ENCODE data around the gene PARD3.
A peak's percentile ranks its signal among the peaks of the same experiment; 100 is the strongest.
"Not testable (repeated sequence)": the region's sequence is repeated elsewhere in the genome, so short reads cannot be mapped to it uniquely, and the experiment has no call there.

Gene PARD3

DNA sequence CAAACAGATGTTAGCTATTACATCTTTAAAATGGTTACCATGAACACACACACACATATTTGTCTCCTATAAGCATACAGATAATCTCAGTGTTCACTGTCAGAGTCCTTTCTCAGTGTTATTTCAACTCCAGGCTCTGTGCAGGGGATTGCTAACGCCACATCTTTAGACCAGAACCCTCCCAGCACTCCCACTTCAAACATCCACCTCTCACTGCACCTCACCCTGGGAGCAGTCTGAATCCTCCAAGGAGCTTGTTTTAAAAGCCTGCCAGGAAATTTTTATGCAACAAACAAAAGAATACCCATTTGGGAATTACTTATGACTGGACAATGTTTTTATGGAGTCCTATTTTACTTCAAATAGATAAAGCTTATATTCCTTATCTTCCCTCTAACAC is 107.4 kb downstream of the PARD3 start:
- DNase-seq = no peak

DNA sequence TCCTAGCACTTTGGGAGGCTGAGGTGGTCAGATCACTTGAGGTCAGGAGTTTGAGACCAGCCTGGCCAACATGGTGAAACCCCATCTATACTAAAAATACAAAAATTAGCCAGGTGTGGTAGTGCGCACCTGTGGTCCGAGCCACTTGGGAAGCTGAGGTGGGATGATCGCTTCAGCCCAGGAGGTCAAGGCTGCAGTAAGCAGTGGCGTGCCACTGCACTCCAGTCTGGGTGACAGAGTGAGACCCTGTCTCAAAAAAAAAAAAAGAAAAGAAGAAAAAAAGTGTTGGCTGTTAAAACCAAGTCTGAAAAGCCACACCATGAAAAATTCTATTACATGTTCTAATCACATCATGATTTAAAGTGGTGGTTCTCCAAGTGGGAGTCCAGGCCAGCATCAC is 108.1 kb downstream of the PARD3 start:
- not testable (repeated sequence) for DNase-seq

DNA sequence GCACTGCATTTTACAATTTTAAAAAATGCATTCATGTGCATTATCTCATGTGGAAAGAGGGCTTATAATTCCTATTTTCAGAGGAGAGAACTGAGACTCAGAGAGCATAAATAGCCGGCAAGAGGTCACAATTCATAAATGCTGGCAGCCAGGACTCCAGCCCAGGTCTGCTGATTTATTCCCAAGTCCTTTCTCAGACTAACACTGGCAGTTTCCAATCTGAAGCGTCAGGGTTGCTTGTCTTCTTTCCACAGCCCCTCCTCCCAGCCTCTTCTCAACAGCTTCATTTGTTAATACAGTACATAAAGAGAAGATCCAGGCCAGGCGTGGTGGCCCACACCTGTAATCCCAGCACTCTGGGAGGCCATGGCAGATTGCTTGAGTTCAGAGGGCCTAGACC is 108.9 kb downstream of the PARD3 start:
- no peak for DNase-seq

DNA sequence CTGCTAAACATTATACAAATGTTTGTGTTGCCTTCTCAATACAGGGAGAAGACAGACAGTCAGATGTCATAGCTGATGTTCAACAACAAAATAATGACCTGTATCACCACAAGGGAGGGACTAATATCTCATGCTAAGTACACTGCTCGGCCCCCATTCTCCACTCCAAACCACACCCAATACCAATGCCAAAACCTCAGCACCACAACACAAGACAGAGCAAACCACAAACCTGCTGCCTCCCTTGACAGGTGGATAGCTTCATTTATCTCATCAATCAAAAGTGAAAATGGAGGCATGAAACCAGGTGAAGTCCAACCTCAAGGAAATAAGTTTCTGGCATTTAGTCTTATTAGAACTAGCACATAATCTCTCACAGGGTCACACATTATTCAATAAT is 109.5 kb downstream of the PARD3 start:
- DNase-seq = no peak

DNA sequence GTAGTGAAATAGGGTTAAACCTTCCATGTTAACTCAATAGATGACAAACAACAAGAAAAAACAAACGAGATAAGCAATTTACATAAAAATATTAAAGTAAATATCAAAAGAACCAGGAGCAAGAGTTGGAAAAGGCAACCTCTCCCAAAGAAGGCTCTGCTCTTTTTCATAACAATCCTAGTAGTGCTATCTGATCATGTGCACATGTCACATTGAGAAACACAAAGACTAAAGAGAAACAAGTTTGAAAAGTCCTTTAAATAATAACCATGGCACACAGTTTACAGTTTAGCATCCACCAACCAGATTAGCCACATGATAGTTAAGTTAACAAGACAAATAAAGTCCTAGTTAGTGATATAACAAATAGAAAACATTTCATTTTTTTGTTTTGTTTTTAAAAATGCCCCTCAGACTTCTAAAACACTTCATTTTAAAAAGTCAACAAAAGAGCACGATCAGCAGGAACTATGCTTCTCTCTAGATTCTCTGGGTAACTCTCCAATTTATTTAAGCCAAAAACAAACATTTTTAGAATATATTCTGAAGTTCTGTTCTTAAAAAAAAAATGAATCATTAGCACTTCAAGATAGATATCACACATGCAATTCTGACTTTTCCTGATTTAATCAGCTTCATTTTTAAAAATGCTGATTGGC is 110.4 kb downstream of the PARD3 start:
- DNase-seq = no peak

DNA sequence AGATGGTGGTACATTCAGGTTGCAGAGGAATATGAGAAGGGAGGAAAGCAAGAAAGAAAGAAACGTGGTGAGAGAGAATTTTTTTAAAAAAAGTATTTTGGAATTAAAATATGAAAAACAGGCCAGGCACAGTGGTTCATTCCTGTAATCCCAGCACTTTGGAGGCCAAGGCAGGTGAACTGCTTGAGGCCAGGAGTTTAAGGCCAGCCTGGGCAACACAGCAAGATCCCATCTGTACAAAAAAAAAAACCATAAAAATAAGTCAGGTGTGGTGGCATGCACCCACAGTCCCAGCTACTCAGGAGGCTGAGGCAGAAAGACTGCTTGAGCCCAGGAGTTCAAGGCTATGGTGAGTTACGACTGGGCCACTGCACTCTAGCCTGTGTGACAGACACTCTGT is 112.1 kb downstream of the PARD3 start:
- no peak for DNase-seq

DNA sequence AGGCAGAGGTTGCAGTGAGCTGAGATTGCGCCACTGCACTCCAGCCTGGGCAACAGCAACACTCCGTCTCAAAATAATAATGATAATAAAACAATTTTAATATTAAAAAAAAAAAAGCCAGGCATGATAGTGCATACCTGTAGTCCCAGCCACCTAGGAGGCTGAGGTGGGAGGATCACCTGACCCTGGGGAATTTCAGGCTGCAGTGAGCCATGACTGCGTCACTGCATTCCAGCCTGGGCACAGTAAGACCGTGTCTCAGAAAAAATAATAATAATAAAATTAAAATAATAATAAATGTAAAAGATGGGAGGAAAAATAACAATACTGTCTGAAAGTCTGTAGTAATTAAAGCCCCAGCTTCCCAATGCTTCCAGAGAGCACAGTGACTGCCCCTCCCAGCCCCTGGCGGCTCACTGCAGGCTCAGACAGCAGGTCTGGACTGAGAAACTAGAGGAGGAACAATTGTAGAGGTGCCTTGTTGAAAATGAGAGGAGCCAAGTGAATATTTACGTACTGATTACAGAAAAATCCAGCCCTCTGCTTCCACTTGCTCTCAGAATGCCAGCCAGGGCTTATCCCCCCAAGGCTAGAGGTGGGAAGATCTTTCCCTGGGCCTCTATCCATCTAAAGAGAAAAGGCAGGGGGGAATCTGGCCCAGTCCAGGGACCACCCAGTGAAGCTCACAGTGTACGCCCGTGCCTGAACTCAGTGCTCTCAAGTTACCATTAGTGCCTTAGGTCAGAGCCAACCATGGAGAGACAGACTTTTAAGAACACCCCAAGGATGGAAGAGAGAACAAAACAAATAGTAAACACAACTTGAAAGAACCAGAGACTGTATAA is 112.8 kb downstream of the PARD3 start:
- no peak for DNase-seq

DNA sequence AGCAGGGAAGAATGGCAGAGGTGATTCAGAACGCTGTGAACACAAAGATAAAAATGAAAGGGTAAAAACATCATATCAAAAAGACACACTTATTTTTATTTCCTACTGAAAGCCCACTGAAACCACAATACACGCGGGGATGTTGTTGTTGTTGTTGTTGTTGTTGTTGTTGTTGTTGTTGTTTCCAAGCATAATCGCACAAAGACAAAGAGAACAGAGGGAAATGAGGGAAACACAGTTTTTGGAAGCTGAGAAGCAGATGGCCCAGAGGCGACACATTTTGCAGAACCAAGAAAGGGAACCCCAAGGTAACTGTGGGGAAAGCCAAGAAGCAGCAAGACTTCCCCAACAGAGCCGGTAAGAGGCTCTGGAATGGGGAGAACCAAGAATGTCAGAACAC is 113.9 kb downstream of the PARD3 start:
- no peak for DNase-seq

DNA sequence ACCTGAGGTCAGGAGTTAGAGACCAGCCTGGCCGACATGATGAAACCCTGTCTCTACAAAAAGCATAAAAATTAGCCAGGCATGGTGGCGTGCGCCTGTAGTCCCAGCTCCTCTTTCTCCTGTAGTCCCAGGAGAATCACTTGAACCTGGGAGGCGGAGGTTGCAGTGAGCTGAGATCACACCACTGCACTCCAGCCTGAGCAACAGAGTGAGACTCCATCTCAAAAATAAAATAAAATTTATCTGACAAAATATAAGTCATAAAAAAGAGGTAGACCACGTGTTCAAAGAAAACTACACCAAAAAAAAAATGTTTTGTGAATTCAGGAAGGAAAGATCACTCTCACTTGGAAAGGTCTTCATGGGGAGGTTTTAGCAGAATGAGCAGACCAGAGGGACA is 114.3 kb downstream of the PARD3 start:
- DNase-seq = not testable (repeated sequence)

DNA sequence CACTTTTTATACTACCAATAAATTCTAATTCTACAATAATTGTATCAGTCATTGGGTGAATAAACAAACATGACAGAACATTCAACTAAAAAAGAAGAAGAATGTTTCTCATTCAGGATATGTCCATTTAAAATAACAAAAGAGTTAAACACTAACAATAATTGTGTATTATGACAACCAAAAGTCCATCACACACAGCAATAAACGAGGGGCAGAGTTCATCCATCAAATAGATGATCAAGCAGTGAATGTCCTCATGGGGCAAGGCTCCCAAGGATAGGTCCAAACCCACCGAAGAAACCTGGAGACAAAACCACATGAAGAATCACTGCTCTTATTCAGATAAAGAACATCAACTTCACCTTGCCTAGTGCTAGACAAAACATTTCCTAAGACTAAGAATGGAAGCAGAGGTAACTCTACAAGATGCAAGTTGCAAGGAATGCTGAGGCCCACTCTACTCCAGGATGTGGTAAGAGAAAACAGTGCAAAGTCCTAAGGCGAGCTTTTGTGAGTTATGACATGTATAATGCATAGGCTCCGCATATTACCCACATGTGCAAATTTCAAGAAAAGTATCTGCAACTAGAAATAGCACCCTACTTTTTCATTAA is 115.1 kb downstream of the PARD3 start:
- DNase-seq = no peak

DNA sequence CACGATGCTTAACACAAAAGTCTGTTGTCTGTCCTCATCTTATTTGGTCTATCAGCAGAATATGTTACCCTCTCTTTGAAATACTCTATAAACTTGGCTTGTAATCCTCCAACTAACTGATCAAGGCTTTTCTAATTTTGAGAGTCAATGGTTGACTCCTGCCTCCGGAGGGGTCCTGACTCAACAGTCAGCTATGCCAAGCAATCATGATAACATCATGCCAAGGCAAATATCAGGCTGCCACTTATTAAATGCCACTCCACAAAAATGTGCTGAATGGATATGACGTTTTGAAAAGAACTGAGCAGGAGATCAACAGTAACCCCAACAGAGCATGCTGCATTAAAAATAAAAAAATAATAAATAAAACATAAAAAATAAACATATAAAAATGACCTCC is 116.1 kb downstream of the PARD3 start:
- peak in 1 of 2 experiments; percentile 20 for DNase-seq

DNA sequence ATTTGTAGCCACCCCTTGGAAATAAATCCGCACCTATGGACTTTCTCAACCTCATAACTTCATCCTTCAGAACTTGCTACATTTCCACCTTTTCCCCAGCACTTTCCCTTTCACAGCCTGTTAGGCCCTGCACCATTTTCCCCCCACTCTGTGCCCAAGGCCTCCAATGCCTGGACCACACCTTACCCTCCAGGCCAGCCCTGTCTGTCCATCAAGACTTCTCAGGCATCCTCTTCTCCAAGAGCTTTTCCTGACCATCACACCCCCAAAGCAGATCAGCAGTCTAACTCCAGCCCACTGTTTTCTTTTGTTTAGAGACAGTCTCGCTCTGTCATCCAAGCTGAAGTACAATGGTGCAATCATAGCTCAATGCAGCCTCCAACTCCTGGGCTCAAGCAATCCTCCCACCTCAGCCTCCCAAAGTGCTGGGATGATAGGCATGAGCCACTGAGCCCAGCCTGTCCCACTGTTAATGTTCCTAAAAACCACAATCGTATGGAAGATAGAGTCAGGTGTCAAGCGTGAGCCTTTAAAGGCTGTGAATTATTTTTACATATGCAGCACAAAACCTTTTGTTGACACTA is 116.8 kb downstream of the PARD3 start:
- DNase-seq = no peak

DNA sequence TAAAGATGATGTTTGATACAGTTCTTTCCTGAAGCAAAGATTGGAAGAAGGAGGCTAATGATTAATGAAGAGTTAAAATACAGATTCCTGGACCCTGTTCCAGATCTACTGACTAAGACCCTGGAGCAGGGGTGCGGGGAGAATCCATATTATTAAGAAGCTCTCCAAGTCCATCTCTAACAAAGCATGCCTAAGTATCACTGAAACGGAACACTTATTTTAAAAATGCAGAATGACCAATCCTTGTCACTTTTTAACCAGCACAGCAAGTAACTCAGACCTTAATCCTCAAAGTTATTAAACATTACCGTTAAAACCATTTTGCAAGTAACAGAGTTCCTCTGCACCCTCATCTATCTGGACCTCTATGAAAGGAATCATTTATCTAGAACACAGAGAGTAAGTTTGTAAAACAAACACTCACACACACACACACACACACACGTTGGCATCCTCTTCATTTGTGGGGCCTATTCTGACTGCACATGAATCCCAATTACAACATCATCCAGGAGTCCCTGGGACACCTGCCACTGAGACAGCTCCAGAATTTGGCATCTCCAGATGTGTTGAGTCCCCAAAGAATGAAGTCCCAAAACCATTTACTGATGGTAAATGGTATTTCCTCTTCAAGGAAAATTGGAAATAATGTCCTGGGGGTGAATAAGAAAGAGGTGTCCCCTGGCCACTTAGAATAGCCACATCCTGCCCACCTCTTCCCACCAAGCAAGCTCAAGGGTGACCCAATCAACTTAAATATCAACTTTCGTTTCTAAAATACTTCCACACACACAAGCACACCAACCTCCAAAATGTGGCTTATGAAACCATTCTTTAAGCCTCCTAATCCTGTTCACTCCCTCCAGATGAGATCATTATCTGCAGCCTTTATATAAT is 117.5 kb downstream of the PARD3 start:
- DNase-seq = no peak

DNA sequence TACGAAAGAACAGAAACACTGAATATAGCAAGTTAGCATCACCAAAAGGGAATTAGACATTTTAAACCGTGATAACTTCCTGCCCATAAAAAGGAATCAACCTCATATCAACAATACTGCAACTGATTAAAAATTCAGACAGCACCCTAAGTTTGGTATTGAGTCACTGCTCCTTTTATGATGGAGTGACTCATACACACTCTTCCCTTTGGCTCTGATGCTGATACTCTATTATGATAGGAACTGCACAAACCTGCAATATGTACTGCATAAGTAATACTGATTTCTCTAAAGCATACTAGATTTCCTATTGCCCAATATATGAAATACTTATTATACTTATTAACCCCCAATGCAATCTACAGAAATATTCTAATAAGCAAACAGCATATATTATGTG is 118.7 kb downstream of the PARD3 start:
- DNase-seq = no peak

DNA sequence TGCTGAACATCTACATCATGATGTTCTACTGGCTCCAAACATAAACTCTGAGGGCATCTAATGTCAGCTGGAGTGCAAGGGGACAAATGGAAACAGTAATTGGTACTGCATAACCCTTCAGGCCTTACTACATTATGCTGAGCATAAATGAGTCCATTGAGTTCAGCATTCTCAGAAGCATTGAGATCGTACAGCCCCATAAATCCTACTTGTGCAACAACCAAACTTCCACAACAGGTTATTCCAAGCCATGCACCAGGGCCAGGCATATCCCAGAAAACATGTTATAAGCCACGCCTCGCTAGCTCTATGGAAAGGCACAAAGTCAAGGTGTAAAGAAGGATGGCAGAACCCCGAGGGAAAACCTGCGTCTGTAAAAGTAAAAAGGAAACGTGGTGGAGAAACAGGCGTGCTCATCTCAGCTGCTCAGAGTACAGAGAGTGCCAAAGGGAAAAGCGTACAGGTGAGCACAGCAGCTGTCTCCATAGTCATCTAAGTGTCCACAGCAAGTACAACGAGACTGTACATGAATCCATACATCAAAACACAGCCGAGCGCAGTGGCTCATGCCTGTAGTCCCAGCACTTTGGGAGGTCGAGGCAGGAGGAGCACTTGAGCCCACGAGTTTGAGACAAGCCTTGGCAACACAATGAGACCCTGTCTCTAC is 124.6 kb downstream of the PARD3 start:
- no peak for DNase-seq

DNA sequence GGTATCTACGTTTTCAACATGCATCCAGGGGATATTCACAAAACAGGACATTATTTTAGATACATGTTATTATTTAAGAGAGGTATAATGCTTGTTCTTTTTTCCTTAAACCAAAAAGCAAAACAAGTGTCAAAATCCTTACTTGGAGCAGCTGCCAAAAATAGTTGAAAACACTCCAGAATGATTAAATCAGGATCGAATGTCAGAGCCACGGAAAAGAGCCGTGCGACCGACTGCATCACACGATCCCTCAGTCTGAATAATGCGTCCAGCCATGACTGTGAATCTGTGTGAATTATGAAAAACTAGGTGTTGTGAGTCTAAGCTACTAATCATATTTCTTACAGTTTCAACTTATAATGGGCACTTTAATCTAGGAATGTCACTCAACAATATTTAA is 126.0 kb downstream of the PARD3 start:
- peak in 1 of 2 experiments; percentile 49 for DNase-seq

DNA sequence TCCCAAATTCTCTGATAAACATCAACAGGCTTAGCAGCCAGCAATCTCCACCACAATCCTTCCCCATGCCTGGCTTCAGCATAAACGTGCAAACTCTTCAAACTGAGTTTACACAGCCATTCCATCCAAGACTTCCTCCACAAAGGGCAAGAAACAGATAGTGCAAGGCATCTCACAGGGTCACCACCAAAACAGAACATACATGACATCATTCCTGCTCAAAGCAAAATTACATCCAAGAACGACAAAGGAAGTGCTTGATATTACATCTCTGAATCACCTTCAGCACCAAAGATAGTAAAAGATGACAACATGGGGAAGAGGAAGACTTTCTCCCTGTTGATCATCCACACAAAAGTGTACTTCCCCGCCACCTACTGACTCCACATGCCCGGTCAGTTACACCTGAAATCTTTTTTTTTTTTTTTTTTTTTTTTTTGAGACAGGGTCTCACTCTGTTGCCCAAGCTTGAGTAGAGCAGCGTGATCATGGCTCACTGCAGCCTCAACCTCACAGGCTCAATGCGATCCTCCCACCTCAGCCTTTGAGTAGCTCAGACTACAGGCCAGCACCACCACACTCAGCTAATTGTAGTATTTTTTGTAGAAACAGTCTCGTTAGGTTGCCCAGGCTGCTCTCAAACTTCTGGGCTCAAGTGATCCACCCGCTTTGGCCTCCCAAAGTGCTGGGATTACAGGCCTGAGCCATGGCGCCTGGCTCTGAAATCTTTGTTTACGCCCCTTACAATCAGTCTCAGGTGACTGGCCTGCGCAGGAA is 127.5 kb downstream of the PARD3 start:
- no peak for DNase-seq

DNA sequence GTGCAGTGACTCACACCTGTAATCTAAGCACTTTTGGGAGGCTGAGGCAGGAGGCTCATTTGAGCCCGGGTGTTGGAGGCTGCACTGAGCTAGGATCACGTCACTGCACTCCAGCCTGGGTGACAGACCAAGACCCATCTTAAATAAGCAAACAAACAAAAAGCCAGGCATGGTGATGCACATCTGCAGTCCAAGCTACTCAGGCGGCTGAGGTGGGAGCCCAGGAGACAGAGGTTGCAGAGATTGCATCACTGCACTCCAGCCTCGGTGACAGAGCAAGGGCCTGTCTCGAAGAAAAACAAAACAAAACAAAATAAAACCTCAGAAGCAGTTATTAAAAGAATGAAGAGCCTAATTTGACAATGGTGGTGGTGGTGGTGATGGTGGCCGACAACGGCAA is 132.5 kb downstream of the PARD3 start:
- no peak for DNase-seq

DNA sequence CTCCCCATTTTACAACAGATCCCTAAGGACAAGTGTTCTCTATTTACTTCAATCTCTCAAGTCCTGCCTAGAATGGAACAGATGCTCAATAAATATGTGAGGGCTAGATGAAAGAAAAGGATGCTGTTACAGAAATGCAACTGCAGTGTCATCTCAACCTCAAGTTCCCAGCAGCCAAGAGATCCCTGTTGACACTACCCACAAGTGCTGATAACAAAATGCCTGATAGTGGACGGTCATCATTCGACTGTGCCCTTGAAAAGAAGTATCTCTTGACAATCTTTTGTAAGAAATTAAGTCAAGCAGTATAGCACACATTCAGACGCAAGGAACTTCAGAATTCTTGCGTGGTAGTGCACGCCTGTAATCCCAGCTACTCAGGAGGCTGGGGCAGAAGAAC is 133.2 kb downstream of the PARD3 start:
- DNase-seq = no peak

DNA sequence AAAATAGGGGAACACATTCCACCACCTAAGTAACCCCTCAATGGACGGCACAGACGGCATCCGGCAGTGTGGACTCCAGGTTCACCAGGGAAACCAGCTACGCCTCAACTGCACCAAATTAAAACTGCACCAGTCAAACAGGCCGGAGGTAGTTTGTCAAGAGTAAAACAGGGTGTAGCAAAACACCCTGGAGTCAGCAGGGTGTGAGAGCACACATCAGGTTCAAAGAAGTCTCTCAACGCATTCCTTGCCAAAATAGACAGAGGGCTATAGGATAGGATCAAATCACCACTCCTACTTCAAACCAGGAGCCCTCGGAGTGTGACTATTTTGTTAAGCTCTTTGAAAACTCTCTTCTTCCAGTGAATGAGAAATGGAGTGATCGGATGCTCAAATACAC is 135.9 kb downstream of the PARD3 start:
- no peak for DNase-seq

DNA sequence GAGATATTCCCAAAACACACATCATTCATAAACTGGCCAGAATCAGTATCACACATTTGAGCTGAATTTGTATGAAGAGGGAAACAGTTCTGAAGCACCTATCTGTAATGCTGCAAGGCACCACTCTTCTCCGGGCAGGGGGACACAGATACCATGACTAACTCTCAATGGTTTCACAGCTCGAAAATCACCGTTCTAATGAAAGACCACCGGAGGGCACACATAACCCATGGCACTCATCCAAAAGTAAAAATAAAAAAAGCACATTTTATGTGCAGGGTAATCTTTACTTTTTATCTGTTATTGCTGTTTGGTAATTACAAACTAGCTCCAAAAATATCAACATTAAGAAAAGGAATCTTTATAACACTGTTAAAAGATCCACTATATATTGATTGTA is 137.5 kb downstream of the PARD3 start:
- DNase-seq = no peak
